Astrocyte of the spinal cord (primary cell): Measurements from ENCODE around the gene KANSL1.

Source experiments
- DNase-seq: peaks from one replicate; pipeline ENCODE4 v3.0.0; 2011; ENCODE audit warnings: low read depth, low spot score
- H3K4me3 ChIP-seq: 2 replicates; pipeline ENCODE4 v1.5.1; 2011; ENCODE audit warnings: low read depth, mild to moderate bottlenecking, low read length, moderate library complexity
- CTCF ChIP-seq: IDR thresholded peaks from 2 replicates; pipeline ENCODE4 v1.5.1; 2012; ENCODE audit warnings: low read depth, mild to moderate bottlenecking, low read length, inconsistent platforms
- in situ Hi-C: cut with HindIII; loops from 2 replicates; pipeline ENCODE4 v1.10.0; 2017; ENCODE audit warnings: low sequenced_read_pairs

The KANSL1 gene

DNA sequence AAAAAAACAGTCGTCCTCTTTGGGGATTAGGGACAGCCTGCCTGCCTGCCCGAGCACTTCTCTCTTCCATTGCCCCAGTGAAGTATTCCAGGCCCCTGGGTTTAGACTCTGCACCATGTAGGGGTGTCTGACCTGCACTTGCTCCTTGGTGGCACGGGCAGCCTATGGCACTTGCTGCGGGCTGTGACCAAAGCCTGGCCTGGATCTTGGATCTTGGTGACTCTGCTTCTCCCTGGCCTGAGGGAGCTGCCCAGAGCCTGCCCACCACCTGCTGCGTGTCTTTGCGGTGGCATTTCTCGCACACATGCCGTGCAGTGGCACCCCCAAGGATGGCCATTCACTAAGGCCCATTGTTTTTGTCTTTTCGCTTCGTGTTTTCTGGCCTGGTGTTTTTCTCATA is 200.3 kb downstream of the KANSL1 start:
- TF ChIP-seq CTCF, result no peak
- no peak overlapping the region for H3K4me3 ChIP-seq
- no peak for DNase-seq
- in situ Hi-C loops, result no loop called here

DNA sequence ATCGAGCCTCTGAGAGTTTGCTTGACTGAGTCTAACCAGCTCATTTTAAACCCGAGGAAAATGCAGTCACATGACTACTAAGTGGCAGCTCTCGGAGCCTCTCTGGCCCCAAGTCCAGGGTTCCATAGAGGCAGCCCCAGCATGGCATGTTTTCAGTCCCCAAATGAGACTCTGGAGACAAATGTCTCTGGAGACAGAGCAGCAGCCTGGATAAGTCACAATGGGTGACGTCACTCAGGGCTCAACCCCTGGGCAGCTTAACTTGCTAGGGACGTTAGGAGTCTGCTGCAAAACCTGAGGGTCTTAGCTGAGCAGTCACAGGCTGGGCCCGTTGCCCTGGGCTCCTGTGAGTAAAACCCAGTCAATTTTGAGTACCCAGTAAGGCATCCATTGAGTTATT is 201.1 kb downstream of the KANSL1 start:
- no peak for TF ChIP-seq CTCF
- no peak for DNase-seq
- H3K4me3 ChIP-seq, result no peak overlapping the region
- in situ Hi-C loops, result no loop called here

GRCh38 chr17:45991341-45991740 is 201.9 kb downstream of the KANSL1 start:
- DNase-seq, result no peak
- no peak overlapping the region for H3K4me3 ChIP-seq
- in situ Hi-C loops, result no loop called here
- no peak for TF ChIP-seq CTCF

DNA sequence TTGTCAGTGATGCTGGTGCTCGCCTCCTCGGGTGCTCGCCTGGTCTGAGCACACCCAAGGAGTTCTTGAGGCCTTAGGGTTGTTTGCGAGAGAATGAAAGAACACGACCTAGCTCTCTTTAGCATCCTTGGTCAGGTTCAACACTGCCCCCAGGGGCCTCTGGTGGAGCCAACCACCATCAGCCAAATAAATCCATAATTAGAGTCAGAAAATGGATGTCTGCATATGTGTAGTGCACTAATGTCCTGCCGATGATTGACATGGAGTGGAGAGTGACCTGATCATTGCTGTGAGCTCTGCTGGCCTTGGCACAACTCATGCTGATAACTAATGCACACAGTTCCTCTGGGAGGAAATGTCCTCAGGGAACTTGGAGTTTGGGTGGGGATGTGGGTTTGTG is 202.3 kb downstream of the KANSL1 start:
- in situ Hi-C loops, result no loop called here
- no peak overlapping the region for H3K4me3 ChIP-seq
- no peak for DNase-seq
- peak; percentile 5 for TF ChIP-seq CTCF

GRCh38 chr17:45989759-45990158 is 203.5 kb downstream of the KANSL1 start:
- TF ChIP-seq CTCF, result no peak
- no peak for DNase-seq
- no peak overlapping the region for H3K4me3 ChIP-seq
- in situ Hi-C loops, result no loop called here

DNA sequence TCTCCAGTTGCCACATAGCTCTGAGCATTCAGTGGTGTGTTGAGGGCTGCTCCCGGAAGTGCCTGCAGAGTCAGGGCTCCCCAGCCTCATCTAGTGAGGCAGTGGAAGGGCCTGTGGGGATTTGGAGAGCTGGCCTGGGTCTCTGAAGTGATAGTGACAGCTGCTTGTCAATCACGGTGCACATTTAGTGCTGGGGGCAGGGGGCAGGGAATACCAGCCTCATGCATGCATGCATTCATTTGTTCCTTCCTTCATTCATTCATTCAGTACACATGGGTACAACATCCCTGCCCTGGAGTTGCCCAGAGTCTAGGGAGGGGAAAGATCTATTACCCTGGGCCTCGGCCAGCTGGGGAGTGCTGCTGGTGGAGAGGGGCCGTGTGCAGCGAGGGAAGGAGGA is 205.5 kb downstream of the KANSL1 start:
- in situ Hi-C loops, result no loop called here
- no peak for TF ChIP-seq CTCF
- no peak for DNase-seq
- no peak overlapping the region for H3K4me3 ChIP-seq

- no peak for TF ChIP-seq CTCF
- no peak for DNase-seq
- no peak overlapping the region for H3K4me3 ChIP-seq
- in situ Hi-C loops, result no loop called here
Measured at GRCh38 chr17:45986056-45986455, 207.2 kb downstream of the KANSL1 start.
